ENCODE measurements around the gene DAB1.

Gene DAB1

DNA sequence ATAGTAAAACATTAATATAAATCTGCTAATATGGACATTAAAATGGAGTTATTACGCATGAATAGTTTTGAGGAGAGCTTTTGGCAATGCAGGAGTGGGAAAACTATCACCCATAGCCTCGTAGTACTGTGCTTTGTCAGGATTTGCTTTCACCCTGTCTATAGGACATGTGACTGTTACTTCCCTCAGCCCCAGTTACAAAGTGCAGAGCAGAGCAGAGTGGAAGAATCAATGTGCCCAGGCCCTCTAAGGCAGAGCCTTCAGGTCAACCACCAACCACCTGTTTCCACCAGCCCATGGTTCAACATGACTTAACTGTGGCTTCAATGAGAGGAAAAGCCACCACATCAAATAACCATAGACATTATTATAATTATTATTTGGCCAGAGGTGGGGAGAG is 389.1 kb downstream of the DAB1 start:
- Histone ChIP-seq H3K36me3 (ENCODE audit: control insufficient read depth, insufficient read depth, low read length) (no peaks in the 10 kb centered on the region), H3K27me3 (replicated peaks; ENCODE audit: control insufficient read depth, insufficient read depth, low read length) (no peaks in the 10 kb centered on the region), H3K4me3 (replicated peaks; ENCODE audit: low read depth, low read length) (no peak overlapping the region)
- DNase-seq (ENCODE audit: extremely low read depth, insufficient read length): no peak
- TF ChIP-seq, protein P1, sequence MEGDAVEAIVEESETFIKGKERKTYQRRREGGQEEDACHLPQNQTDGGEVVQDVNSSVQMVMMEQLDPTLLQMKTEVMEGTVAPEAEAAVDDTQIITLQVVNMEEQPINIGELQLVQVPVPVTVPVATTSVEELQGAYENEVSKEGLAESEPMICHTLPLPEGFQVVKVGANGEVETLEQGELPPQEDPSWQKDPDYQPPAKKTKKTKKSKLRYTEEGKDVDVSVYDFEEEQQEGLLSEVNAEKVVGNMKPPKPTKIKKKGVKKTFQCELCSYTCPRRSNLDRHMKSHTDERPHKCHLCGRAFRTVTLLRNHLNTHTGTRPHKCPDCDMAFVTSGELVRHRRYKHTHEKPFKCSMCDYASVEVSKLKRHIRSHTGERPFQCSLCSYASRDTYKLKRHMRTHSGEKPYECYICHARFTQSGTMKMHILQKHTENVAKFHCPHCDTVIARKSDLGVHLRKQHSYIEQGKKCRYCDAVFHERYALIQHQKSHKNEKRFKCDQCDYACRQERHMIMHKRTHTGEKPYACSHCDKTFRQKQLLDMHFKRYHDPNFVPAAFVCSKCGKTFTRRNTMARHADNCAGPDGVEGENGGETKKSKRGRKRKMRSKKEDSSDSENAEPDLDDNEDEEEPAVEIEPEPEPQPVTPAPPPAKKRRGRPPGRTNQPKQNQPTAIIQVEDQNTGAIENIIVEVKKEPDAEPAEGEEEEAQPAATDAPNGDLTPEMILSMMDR (IDR thresholded peaks at IDR 0.05; ENCODE audit: insufficient read depth, low read length, poor library complexity, severe bottlenecking): no peak

DNA sequence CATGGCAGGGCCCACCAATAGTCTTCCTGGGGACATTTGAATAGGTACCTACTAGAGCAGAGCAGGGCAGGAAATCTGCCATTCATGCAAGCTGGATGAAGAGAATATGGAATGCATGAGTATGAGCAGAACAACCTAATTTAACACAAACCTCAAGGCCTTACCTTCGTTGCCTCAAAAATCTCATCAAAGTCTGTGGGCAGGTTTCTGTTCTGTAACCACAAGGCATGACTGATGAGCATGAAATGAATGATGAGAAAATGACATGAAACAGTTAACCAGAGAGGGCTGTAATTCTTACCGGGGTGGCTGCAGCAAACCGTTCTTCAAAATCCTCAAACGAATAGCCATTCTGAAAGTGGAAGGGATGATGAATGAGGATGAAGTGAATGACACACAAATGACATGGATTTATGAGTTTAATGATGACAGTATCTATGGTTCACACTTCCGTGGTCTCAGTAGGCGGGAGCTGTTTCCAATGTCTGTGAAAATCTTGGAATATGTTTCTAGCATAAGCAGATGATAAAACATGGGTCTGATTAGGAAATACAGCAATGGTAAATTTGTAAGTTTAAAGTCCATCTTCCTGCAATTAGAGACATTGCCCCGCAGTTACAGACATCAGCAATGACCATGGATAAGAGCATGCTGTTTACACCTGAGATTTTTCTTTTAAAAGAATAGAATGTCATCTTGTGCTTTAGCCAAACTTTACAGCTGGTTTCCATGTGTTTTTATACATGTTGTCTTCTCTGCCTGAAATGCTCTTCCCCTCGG is 390.4 kb downstream of the DAB1 start:
- Histone ChIP-seq H3K27me3 (replicated peaks; ENCODE audit: control insufficient read depth, insufficient read depth, low read length) (no peaks in the 10 kb centered on the region), H3K4me3 (replicated peaks; ENCODE audit: low read depth, low read length) (no peak overlapping the region), H3K36me3 (ENCODE audit: control insufficient read depth, insufficient read depth, low read length) (no peaks in the 10 kb centered on the region)
- TF ChIP-seq, protein P1 (IDR thresholded peaks at IDR 0.05; ENCODE audit: insufficient read depth, low read length, poor library complexity, severe bottlenecking): no peak
- peak; percentile 34 for DNase-seq (ENCODE audit: extremely low read depth, insufficient read length)

DNA sequence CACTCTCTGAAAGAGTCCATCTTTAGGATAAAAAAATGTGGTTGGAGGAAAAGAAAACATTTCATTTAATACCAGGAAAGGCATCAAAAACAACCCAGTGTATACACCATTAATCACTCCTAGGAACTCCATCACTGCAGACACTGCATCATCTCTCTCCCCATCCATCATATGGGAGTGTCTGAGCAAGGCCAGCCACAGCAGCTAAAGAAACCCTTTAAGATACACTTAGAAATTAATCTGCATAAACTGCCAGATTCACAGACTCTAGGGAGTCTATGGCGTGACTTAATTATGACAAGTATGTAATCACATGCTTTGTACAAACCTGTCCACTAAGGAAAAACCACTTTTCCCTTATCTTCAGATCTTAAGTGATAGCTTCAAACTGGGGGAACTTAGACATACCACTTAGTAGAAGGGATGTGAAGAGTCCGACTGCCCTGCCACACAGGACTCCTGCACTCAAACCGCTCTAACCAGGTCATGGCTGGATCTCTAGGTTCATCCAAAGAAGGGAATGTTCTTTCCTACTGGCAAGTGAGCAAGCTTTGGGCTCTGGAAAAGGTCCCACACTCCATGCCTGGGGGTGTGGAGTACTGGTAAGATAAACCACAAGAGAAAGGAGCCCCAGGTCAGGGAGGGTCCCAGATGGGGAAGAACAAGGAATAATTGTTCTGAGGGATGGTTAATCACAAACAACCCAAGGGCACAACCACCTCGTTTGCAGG is 397.1 kb downstream of the DAB1 start:
- TF ChIP-seq, protein P1 (IDR thresholded peaks at IDR 0.05; ENCODE audit: insufficient read depth, low read length, poor library complexity, severe bottlenecking): no peak
- Histone ChIP-seq H3K36me3 (ENCODE audit: control insufficient read depth, insufficient read depth, low read length) (no peaks in the 10 kb centered on the region), H3K27me3 (replicated peaks; ENCODE audit: control insufficient read depth, insufficient read depth, low read length) (no peaks in the 10 kb centered on the region; the same call in 1 of the 2 replicates), H3K4me3 (replicated peaks; ENCODE audit: low read depth, low read length) (no peak overlapping the region)
- DNase-seq (ENCODE audit: extremely low read depth, insufficient read length): no peak

DNA sequence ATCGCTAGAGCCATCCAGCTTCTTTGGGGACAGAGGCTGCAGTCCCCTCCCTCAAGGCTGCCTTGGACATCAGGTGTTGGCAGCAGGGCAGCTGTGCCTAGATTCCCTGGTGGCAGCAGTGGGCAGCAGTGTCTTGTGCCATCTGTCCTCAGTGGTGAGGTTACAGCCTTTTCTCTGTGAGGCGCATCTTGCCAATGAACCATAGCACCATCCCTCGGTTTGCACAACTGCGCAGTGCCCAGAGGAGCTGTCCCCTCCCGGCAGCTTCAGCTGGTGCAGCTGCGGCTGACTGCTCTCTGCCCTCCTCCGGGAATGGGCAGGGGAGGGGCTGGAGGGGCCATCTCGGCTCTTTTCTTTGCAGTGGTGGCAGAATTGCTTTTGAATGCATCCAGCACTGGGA is 399.0 kb downstream of the DAB1 start:
- DNase-seq (ENCODE audit: extremely low read depth, insufficient read length): no peak
- TF ChIP-seq, protein P1 (IDR thresholded peaks at IDR 0.05; ENCODE audit: insufficient read depth, low read length, poor library complexity, severe bottlenecking): no peak
- H3K4me3 ChIP-seq (replicated peaks; ENCODE audit: low read depth, low read length): no peak overlapping the region

DNA sequence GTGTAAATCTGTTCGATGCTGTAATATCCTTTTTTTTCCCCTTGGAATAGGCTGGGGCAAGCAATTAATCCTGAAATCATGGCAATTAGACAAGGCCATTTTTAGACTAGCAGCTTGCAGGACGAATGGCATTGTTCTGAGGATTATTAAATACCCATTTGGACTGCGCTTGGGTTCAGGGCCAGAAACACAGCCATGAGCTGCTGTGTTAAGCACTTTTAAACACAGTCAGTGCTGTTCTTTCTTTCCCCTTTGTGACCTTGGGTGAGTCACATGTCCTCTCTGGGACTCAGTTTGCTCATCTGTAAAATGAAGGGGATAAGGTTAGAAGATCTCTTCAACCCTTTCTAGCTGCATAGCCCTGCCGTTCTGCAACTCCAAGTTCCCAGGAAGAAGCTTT is 399.4 kb downstream of the DAB1 start:
- TF ChIP-seq, protein P1 (IDR thresholded peaks at IDR 0.05; ENCODE audit: insufficient read depth, low read length, poor library complexity, severe bottlenecking): no peak
- H3K27me3 ChIP-seq (replicated peaks; ENCODE audit: control insufficient read depth, insufficient read depth, low read length): no peaks in the 10 kb centered on the region; the same call in 1 of the 2 replicates
- no peaks in the 10 kb centered on the region for H3K36me3 ChIP-seq (ENCODE audit: control insufficient read depth, insufficient read depth, low read length)
- H3K4me3 ChIP-seq (replicated peaks; ENCODE audit: low read depth, low read length): no peak overlapping the region
- no peak for DNase-seq (ENCODE audit: extremely low read depth, insufficient read length)

More for the DNA sequence above, 399.0 kb downstream of the DAB1 start:
- Histone ChIP-seq H3K27me3 (replicated peaks; ENCODE audit: control insufficient read depth, insufficient read depth, low read length) (no peaks in the 10 kb centered on the region; the same call in 1 of the 2 replicates), H3K36me3 (ENCODE audit: control insufficient read depth, insufficient read depth, low read length) (no peaks in the 10 kb centered on the region)

All from GM06990 (cell line).